ENCODE results near the gene SGCA. TPM values are rescaled to one million over a fixed set of nuclear protein-coding genes. Genes with fewer than 3 reads are reported as not detected.

SGCA gene
- polyA plus RNA-seq, 1 donor from 2014 or later, result 0.43 TPM

DNA sequence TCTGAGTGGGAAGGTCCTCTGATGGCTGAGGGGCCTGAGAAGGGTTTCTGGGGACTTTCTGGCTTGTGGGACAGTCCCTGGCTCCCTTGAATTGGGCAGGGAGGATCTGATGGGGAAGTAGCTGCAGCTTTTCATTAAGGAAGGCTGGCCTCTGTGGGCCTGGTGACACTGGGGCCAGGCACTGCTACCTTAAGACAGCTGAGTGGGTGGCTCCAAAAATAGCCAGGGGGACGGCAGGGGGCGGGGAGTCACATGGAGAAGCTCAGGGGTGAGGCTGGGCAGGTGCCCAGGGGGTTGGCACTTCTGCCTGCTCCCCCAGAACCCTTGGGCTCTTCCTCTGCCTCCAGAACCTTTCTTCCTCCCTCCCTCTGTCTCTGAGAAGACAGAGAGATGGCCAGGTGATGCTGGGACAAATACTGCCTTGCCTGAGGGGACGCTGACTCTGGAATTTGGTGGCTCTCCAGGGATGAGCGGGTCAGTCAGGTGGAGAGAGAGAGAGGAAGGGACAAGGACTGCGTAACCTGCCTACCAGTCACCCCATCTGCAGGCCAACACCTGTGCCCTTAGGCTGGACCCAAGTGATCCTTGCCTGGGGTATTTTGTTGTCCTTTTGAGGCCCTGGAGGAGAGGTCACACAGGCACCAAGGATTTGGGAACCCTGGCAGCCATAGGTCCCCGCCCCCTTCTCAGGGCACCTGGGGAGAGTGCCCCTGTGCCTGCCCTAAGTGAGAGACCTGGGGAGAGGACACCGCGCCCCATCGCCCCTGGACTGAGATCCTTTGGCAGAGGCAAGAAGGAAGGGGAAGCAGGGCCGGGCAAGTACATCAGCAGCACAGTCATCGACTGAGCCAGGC is 1.7 kb upstream of the SGCA start:
- H3K4me3 ChIP-seq (ENCODE audit: low read length), result no peak overlapping the region
- no peak overlapping the region for H2AFZ ChIP-seq (ENCODE audit: low read depth, low read length)
- no peaks in the 10 kb centered on the region for H3K9me3 ChIP-seq (ENCODE audit: low read length)
- H3K9ac ChIP-seq (ENCODE audit: low read length), result no peak overlapping the region
- H3K9me2 ChIP-seq (ENCODE audit: insufficient read depth, low read length), result no peaks in the 10 kb centered on the region
- H3K36me3 ChIP-seq (ENCODE audit: insufficient read depth, low read length), result no peaks in the 10 kb centered on the region
- H3K79me2 ChIP-seq (replicated peaks; ENCODE audit: insufficient read depth, low read length), result no peaks in the 10 kb centered on the region
- H4K20me1 ChIP-seq (ENCODE audit: insufficient read depth), result no peaks in the 10 kb centered on the region
- no peaks in the 10 kb centered on the region for H3F3A ChIP-seq (ENCODE audit: insufficient read depth, low read length, poor library complexity, severe bottlenecking)
- H3K27me3 ChIP-seq (ENCODE audit: insufficient read depth, low read depth, low read length), result no peaks in the 10 kb centered on the region
- no peak overlapping the region for H3K4me2 ChIP-seq (ENCODE audit: low read length)
- no peak overlapping the region for H3K27ac ChIP-seq (ENCODE audit: low read length)
- TF ChIP-seq MXI1 (conservative IDR thresholded peaks at IDR 0.05; ENCODE audit: poor library complexity, severe bottlenecking), result no peak
- no peak for TF ChIP-seq POLR2AphosphoS5 (IDR thresholded peaks at IDR 0.05)
- TF ChIP-seq EP300 (conservative IDR thresholded peaks at IDR 0.05; ENCODE audit: poor library complexity, severe bottlenecking), result no peak
- no peak for TF ChIP-seq EZH2 (IDR thresholded peaks at IDR 0.05; ENCODE audit: borderline replicate concordance, insufficient read depth, low read length, poor library complexity, severe bottlenecking)
- TF ChIP-seq TAF1 (IDR thresholded peaks at IDR 0.05; ENCODE audit: low read depth), result no peak
- no peak for TF ChIP-seq RAD21 (conservative IDR thresholded peaks at IDR 0.05)
- TF ChIP-seq SMC3 (conservative IDR thresholded peaks at IDR 0.05; ENCODE audit: poor library complexity), result no peak
- TF ChIP-seq, protein P1, sequence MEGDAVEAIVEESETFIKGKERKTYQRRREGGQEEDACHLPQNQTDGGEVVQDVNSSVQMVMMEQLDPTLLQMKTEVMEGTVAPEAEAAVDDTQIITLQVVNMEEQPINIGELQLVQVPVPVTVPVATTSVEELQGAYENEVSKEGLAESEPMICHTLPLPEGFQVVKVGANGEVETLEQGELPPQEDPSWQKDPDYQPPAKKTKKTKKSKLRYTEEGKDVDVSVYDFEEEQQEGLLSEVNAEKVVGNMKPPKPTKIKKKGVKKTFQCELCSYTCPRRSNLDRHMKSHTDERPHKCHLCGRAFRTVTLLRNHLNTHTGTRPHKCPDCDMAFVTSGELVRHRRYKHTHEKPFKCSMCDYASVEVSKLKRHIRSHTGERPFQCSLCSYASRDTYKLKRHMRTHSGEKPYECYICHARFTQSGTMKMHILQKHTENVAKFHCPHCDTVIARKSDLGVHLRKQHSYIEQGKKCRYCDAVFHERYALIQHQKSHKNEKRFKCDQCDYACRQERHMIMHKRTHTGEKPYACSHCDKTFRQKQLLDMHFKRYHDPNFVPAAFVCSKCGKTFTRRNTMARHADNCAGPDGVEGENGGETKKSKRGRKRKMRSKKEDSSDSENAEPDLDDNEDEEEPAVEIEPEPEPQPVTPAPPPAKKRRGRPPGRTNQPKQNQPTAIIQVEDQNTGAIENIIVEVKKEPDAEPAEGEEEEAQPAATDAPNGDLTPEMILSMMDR (IDR thresholded peaks at IDR 0.05; ENCODE audit: poor library complexity, severe bottlenecking), result no peak
- TF ChIP-seq, protein P2, sequence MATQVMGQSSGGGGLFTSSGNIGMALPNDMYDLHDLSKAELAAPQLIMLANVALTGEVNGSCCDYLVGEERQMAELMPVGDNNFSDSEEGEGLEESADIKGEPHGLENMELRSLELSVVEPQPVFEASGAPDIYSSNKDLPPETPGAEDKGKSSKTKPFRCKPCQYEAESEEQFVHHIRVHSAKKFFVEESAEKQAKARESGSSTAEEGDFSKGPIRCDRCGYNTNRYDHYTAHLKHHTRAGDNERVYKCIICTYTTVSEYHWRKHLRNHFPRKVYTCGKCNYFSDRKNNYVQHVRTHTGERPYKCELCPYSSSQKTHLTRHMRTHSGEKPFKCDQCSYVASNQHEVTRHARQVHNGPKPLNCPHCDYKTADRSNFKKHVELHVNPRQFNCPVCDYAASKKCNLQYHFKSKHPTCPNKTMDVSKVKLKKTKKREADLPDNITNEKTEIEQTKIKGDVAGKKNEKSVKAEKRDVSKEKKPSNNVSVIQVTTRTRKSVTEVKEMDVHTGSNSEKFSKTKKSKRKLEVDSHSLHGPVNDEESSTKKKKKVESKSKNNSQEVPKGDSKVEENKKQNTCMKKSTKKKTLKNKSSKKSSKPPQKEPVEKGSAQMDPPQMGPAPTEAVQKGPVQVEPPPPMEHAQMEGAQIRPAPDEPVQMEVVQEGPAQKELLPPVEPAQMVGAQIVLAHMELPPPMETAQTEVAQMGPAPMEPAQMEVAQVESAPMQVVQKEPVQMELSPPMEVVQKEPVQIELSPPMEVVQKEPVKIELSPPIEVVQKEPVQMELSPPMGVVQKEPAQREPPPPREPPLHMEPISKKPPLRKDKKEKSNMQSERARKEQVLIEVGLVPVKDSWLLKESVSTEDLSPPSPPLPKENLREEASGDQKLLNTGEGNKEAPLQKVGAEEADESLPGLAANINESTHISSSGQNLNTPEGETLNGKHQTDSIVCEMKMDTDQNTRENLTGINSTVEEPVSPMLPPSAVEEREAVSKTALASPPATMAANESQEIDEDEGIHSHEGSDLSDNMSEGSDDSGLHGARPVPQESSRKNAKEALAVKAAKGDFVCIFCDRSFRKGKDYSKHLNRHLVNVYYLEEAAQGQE (IDR thresholded peaks at IDR 0.05; ENCODE audit: borderline replicate concordance), result no peak

DNA sequence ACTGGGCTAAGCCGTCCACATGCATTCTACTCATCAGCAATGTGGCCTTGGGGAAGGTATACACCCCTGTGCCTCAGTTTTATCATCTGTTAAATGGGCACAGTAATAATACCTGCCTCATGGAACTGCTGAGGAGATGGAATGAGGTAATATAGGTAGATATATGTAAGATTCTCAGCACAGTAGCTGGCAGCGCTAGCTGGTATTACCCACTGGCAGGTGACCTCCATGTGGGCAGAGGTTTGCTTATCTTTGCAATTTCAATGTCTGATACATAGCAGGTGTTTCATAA is 1.2 kb upstream of the SGCA start:
- H2AFZ ChIP-seq (ENCODE audit: low read depth, low read length), result no peak overlapping the region

More for the DNA sequence above, 1.2 kb upstream of the SGCA start:
- Histone ChIP-seq H3K27me3 (ENCODE audit: insufficient read depth, low read depth, low read length) (no peaks in the 10 kb centered on the region), H3K9me3 (ENCODE audit: low read length) (no peaks in the 10 kb centered on the region), H3K27ac (ENCODE audit: low read length) (no peak overlapping the region), H3K9me2 (ENCODE audit: insufficient read depth, low read length) (no peaks in the 10 kb centered on the region), H4K20me1 (ENCODE audit: insufficient read depth) (no peaks in the 10 kb centered on the region), H3K4me3 (ENCODE audit: low read length) (no peak overlapping the region), H3K4me2 (ENCODE audit: low read length) (no peak overlapping the region), H3K9ac (ENCODE audit: low read length) (no peak overlapping the region), H3F3A (ENCODE audit: insufficient read depth, low read length, poor library complexity, severe bottlenecking) (no peaks in the 10 kb centered on the region), H3K79me2 (replicated peaks; ENCODE audit: insufficient read depth, low read length) (no peaks in the 10 kb centered on the region), H3K36me3 (ENCODE audit: insufficient read depth, low read length) (no peaks in the 10 kb centered on the region)
- TF ChIP-seq SMC3 (conservative IDR thresholded peaks at IDR 0.05; ENCODE audit: poor library complexity), result no peak
- TF ChIP-seq MXI1 (conservative IDR thresholded peaks at IDR 0.05; ENCODE audit: poor library complexity, severe bottlenecking), result no peak
- TF ChIP-seq POLR2AphosphoS5 (IDR thresholded peaks at IDR 0.05), result no peak
- TF ChIP-seq EP300 (conservative IDR thresholded peaks at IDR 0.05; ENCODE audit: poor library complexity, severe bottlenecking), result no peak
- no peak for TF ChIP-seq EZH2 (IDR thresholded peaks at IDR 0.05; ENCODE audit: borderline replicate concordance, insufficient read depth, low read length, poor library complexity, severe bottlenecking)
- TF ChIP-seq RAD21 (conservative IDR thresholded peaks at IDR 0.05), result no peak
- TF ChIP-seq, protein P1 (IDR thresholded peaks at IDR 0.05; ENCODE audit: poor library complexity, severe bottlenecking), result no peak
- no peak for TF ChIP-seq TAF1 (IDR thresholded peaks at IDR 0.05; ENCODE audit: low read depth)
- TF ChIP-seq, protein P2 (IDR thresholded peaks at IDR 0.05; ENCODE audit: borderline replicate concordance), result no peak
